ENCODE measurements around the gene PARVB. TPM values are rescaled to one million over a fixed set of nuclear protein-coding genes. Genes with fewer than 3 reads are reported as not detected.

PARVB gene
- 74.2 and 79.9 TPM in 2 replicates for total RNA-seq

DNA sequence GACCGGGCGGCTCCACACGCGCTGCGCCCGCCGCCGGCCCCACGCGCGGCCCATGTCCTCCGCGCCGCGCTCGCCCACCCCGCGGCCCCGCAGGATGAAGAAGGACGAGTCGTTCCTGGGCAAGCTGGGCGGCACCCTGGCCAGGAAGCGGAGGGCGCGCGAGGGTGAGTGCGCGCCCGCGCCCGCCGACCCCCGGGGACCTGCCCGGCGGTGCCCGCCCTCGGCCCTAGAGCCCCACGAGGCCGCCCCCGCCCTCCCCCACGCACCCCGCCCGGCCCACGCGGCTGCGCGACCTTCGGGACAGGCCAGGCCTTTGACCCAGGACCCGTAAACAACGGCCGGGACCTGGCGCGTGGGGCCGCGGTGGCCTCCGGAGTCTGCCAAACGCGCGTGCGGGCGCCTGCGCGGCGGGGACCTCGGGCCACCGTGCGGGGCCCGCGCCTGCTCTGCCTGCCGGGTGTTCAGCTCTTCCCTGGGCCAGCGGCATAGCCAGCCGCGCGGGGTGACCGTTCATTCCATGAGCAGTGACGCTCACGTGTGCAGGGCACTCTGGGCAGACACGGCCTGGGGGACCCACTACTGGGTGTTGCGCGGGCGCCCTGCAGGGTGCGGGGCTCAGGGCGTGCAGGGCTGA, at the start of gene PARVB:
Gene PARVB (plus strand): TSS at position 15 of the 634 bp plus-strand sequence. CDS start 38 bp downstream, at position 53.
- H3K4me3 ChIP-seq (ENCODE audit: low read depth, low read length): peak within 1 kb of the TSS; percentile 69
- no peak for DNase-seq (ENCODE audit: low read depth)
- no peak for TF ChIP-seq CTCF (conservative IDR thresholded peaks at IDR 0.05; ENCODE audit: low read depth, low read length)

GRCh38 chr22:43975041-43975440, 49.1 kb upstream of the PARVB start:
- no peak for TF ChIP-seq CTCF (conservative IDR thresholded peaks at IDR 0.05; ENCODE audit: low read depth, low read length)

DNA sequence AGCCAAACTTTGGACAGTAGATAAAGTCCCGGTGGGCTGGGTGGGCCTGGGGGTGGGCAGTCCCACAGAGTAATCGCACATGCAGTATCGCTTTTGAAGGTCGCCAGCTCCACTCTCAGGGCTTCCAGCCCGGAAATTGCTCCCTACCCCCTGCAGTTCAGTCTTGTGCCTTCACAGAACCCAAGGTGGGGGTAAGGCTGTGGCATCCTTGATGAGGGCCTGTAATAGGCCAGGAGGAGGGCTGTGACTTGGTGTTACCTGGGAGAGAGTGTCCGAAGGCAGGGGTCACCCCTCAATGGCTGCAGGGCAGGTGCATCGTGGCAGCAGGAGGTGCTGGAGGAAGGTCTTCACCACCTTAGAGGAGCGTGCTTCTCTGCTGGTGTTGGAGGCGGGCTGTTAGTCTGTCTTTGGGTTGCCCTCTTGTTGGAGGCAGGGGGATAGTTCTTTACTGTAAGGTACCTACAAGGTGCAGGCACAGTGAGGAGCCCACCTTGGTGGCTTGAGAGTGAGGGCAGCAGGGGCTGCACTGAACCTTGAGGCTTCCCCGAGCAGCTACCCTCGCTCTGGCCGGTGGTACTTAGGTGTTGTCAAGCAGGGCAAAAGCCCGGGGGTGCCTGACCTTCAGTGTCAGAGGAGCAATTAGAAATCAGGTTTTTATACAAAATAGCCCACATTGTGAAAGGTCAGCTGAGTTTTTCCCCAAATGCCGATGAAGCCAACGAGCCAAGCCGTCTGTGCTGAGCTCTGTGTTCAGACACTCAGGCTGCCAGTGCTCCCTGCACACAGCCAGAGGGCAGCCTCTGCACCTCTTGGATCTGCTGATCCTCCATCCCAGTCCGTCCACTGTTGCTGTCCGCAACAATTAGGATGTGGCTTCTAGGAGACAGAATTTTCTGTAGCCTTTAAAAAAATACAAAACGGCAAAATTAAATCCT, 47.0 kb upstream of the PARVB start:
- no peak for DNase-seq (ENCODE audit: low read depth)
- TF ChIP-seq CTCF (conservative IDR thresholded peaks at IDR 0.05; ENCODE audit: low read depth, low read length): peak; percentile 10
- H3K4me3 ChIP-seq (ENCODE audit: low read depth, low read length): no peak overlapping the region

More at GRCh38 chr22:43975041-43975440, 49.1 kb upstream of the PARVB start:
- no peak for DNase-seq (ENCODE audit: low read depth)
- no peak overlapping the region for H3K4me3 ChIP-seq (ENCODE audit: low read depth, low read length)

- DNase-seq (ENCODE audit: low read depth): no peak
- no peak overlapping the region for H3K4me3 ChIP-seq (ENCODE audit: low read depth, low read length)
- TF ChIP-seq CTCF (conservative IDR thresholded peaks at IDR 0.05; ENCODE audit: low read depth, low read length): no peak
These were observed 45.5 kb upstream of the PARVB start for GRCh38 chr22:43978558-43978957.

- TF ChIP-seq CTCF (conservative IDR thresholded peaks at IDR 0.05; ENCODE audit: low read depth, low read length): no peak
- no peak overlapping the region for H3K4me3 ChIP-seq (ENCODE audit: low read depth, low read length)
- DNase-seq (ENCODE audit: low read depth): no peak
These were observed 43.5 kb upstream of the PARVB start for GRCh38 chr22:43980579-43980978.

DNA sequence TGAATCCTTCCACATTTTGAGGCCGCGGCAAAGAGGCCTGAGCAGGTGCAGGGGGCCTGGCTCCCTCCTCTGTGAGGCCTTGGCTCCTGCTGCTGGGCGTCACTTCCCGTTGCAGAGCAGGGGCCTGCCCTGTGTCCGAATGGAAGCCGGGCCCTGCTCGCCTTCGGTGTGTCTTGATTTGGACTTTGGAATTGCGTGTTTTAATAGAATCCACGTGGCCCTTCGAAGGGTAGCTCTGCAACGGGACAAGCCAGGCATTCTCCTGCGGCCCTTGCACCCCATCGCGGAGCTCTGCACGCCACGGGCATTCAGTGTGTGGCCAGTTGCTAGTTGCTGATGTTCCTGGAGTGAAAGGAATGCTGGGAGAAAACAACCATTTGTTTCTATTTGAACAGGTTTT, 43.1 kb upstream of the PARVB start:
- DNase-seq (ENCODE audit: low read depth): no peak
- TF ChIP-seq CTCF (conservative IDR thresholded peaks at IDR 0.05; ENCODE audit: low read depth, low read length): no peak
- no peak overlapping the region for H3K4me3 ChIP-seq (ENCODE audit: low read depth, low read length)

All from epithelial cell of proximal tubule (primary cell).